GM12878 (cell line): Measurements from ENCODE around the gene AP1S1. TPM values are rescaled to one million over a fixed set of nuclear protein-coding genes. Genes with fewer than 3 reads are reported as not detected.

ENCODE experiments used
- ATAC-seq: fragments of 200-7000 bp; cut with Tn5 transposase; 3 replicates; pipeline ENCODE4 v1.9.1; 2020; ENCODE audit warnings: mild to moderate bottlenecking, moderate library complexity
- BruUV-seq: library from RNA; stranded (reverse); fragments of 400-500 nt; replicated peaks from 2 replicates; lab custom pipeline; 2021; lab: Mats Ljungman, UMichigan
- CTCF ChIA-PET: fragments of 300-600 bp; sonication (Branson Sonifier 250); formaldehyde crosslinking; extraction: SDS; loops from one replicate; lab custom pipeline; 2021; ENCODE audit warnings: inconsistent platforms; lab: Yijun Ruan, JAX
- POLR2A ChIA-PET: fragments of 350-600 bp; formaldehyde crosslinking; extraction: SDS; loops from one replicate; lab custom pipeline; 2021; ENCODE audit warnings: inconsistent platforms; lab: Charles Lee
- RAD21 ChIA-PET: fragments of 300-600 bp; sonication (Branson Sonifier 250); formaldehyde crosslinking; loops from one replicate; lab custom pipeline; 2023; ENCODE audit warnings: antibody characterized with exemption; ENCODE audit not compliant: unreplicated experiment; lab: Charles Lee
- SMC1A ChIA-PET: fragments of 300-600 bp; sonication (Branson Sonifier 250); formaldehyde crosslinking; loops from one replicate; lab custom pipeline; 2023; ENCODE audit not compliant: unreplicated experiment, uncharacterized antibody; lab: Charles Lee
- DNase-seq: peaks from one replicate; pipeline ENCODE4 v3.0.0-alpha.2; 2011; ENCODE audit warnings: low read depth, low spot score
- FAIRE-seq: peaks from 3 replicates; lab custom pipeline; 2011; peaks lifted over from hg19 to GRCh38; lab: Jason Lieb, UNC
- H2AFZ ChIP-seq: 2 replicates; pipeline ENCODE4 v1.6.0; 2011; ENCODE audit warnings: low read depth, low read length, control low read depth; ENCODE audit not compliant: control insufficient read depth
- H3K27ac ChIP-seq: 2 replicates; pipeline ENCODE4 v1.5.1; 2011; ENCODE audit warnings: control low read depth; ENCODE audit not compliant: control insufficient read depth, insufficient read depth
- H3K27me3 ChIP-seq, 2 experiments: replicated peaks in 1 of 2; 2 replicates each; pipeline versions ENCODE4 v1.6.0 to v1.6.1; 2011; ENCODE audit warnings: low read length in 1 of 2; ENCODE audit not compliant: control insufficient read depth in 2 of 2, insufficient read depth in 2 of 2
- H3K36me3 ChIP-seq, 2 experiments: 2 replicates each; pipeline ENCODE4 v1.5.1; 2011; ENCODE audit warnings: low read length in 1 of 2; ENCODE audit not compliant: control insufficient read depth in 2 of 2, insufficient read depth in 2 of 2
- H3K4me1 ChIP-seq: 2 replicates; pipeline ENCODE4 v1.6.1; 2011; ENCODE audit warnings: mild to moderate bottlenecking, low read length, moderate library complexity, mixed read lengths; ENCODE audit not compliant: control insufficient read depth, insufficient read depth
- H3K4me2 ChIP-seq: 2 replicates; pipeline ENCODE4 v1.6.0; 2011; ENCODE audit warnings: control low read depth; ENCODE audit not compliant: control insufficient read depth, insufficient read depth
- H3K4me3 ChIP-seq: fragments of 200-600 bp; sonication (generic); 2 replicates; pipeline ENCODE4 v1.5.1; 2016
- H3K79me2 ChIP-seq: 2 replicates; pipeline ENCODE4 v1.6.0; 2011; ENCODE audit warnings: low read length; ENCODE audit not compliant: control insufficient read depth, insufficient read depth
- H3K9ac ChIP-seq: 2 replicates; pipeline ENCODE4 v1.8.0; 2011; ENCODE audit warnings: low read length, control low read depth, mixed read lengths; ENCODE audit not compliant: control insufficient read depth, insufficient read depth
- H3K9me3 ChIP-seq: replicated peaks from 3 replicates; pipeline ENCODE4 v1.5.1; 2011; ENCODE audit warnings: mild to moderate bottlenecking, low read length; ENCODE audit not compliant: control insufficient read depth, insufficient read depth
- H4K20me1 ChIP-seq: 2 replicates; pipeline ENCODE4 v1.6.0; 2011; ENCODE audit not compliant: control insufficient read depth, insufficient read depth
- ETV6 ChIP-seq, 2 experiments: fragments of 450-650 bp in 1 of 2; IDR thresholded peaks in 1 of 2; conservative IDR thresholded peaks in 1 of 2; 2 replicates each; pipeline ENCODE4 v1.6.1; 2014; ENCODE audit warnings: antibody characterized with exemption in 1 of 2, borderline replicate concordance in 1 of 2, low read depth in 1 of 2, mild to moderate bottlenecking in 1 of 2, moderate library complexity in 1 of 2
- IKZF1 ChIP-seq: fragments of 450-650 bp; conservative IDR thresholded peaks from 2 replicates; pipeline ENCODE4 v1.6.1; 2017; ENCODE audit warnings: antibody characterized with exemption, mild to moderate bottlenecking
- MTA2 ChIP-seq: fragments of 450-650 bp; IDR thresholded peaks from 2 replicates; pipeline ENCODE4 v1.6.1; 2016; ENCODE audit warnings: low read depth, mild to moderate bottlenecking, moderate library complexity
- NR2F1 ChIP-seq: fragments of 450-650 bp; conservative IDR thresholded peaks from 2 replicates; pipeline ENCODE4 v1.6.1; 2017; ENCODE audit warnings: mild to moderate bottlenecking
- NRF1 ChIP-seq: conservative IDR thresholded peaks from 2 replicates; pipeline ENCODE4 v1.6.1; 2011; ENCODE audit warnings: mild to moderate bottlenecking, low read depth, low read length, improper control_type of control experiment
- PAX8 ChIP-seq: fragments of 450-650 bp; IDR thresholded peaks from 2 replicates; pipeline ENCODE4 v1.6.1; 2017; ENCODE audit warnings: mild to moderate bottlenecking, moderate library complexity
- RAD21 ChIP-seq: IDR thresholded peaks from 2 replicates; pipeline ENCODE4 v1.6.1; 2011; ENCODE audit warnings: mild to moderate bottlenecking, low read depth, low read length, moderate library complexity; ENCODE audit not compliant: insufficient read depth
- YBX1 ChIP-seq: fragments of 450-650 bp; IDR thresholded peaks from 2 replicates; pipeline ENCODE4 v1.6.1; 2016; ENCODE audit warnings: antibody characterized with exemption
- ZNF207 ChIP-seq: fragments of 450-650 bp; IDR thresholded peaks from 2 replicates; pipeline ENCODE4 v1.6.1; 2014; ENCODE audit warnings: antibody characterized with exemption, mild to moderate bottlenecking, borderline replicate concordance
- WGBS: methylation state at CpG from one replicate; pipeline ENCODE4 v1.1.6; 2016; ENCODE audit warnings: low lambda C conversion rate; ENCODE audit not compliant: insufficient replicate concordance, insufficient coverage; ENCODE audit errors: missing lambda C conversion rate; 5-methylcytosine and 5-hydroxymethylcytosine counted together
- in situ Hi-C: fragments of 300-500 bp; cut with MboI; formaldehyde crosslinking; loops from 9 replicates; pipeline ENCODE4 v1.14.3; 2018; ENCODE audit warnings: mixed read lengths
- intact Hi-C: fragments of 100-400 bp; cut with micrococcal nuclease; formaldehyde crosslinking; loops from one replicate; pipeline ENCODE4 v1.14.2; 2022; ENCODE audit not compliant: unreplicated experiment
- polyA plus RNA-seq, 11 experiments: library from polyadenylated mRNA; depleted of rRNA in 4 of 11; unstranded in 6 of 11; stranded (reverse) in 5 of 11; fragments of >200 nt; fragmentation: Nextera tagmentation in 4 of 11; fragmentation: Illumina TruSeq in 1 of 11; extraction: Ambion mirVana in 4 of 11; extraction: Trizol in 1 of 11; gene quantifications; 1 replicate in 1 of 11; 2 replicates in 10 of 11; pipeline versions ENCODE4 v1.2.1 to v1.2.3, GENCODE V29; 2011 to 2016; ENCODE audit warnings: inconsistent platforms in 2 of 11, missing spikeins in 2 of 11, low read depth in 1 of 11
- total RNA-seq, 4 experiments: library from RNA; depleted of rRNA in 3 of 4; stranded (reverse); fragments of >200 nt in 3 of 4; fragmentation: Illumina TruSeq in 1 of 4; extraction: Trizol in 1 of 4; gene quantifications; 2 replicates each; pipeline versions ENCODE4 v1.2.1 to v1.2.3, GENCODE V29; 2013 to 2021
- TF ChIP-seq, protein P1 (sequence below): fragments of 450-650 bp; IDR thresholded peaks from 2 replicates; pipeline ENCODE4 v1.6.1; 2017; ENCODE audit warnings: antibody characterized with exemption, mild to moderate bottlenecking, moderate library complexity
- TF ChIP-seq, protein P2 (sequence below): IDR thresholded peaks from 2 replicates; pipeline ENCODE4 v1.6.1; 2012; ENCODE audit warnings: low read depth, low read length, improper control_type of control experiment
- TF ChIP-seq, protein P3 (sequence below): IDR thresholded peaks from 2 replicates; pipeline ENCODE4 v1.6.1; 2011; ENCODE audit warnings: borderline replicate concordance, low read depth, mild to moderate bottlenecking, moderate library complexity, low read length; ENCODE audit not compliant: insufficient read depth, poor library complexity, severe bottlenecking

Gene AP1S1
- total and polyA plus RNA-seq, 10 of the 15 experiments (the other 5 are each of a cell fraction or from before 2014, with no cell fraction given) = 2.5 to 121 (median 54.9) TPM

DNA sequence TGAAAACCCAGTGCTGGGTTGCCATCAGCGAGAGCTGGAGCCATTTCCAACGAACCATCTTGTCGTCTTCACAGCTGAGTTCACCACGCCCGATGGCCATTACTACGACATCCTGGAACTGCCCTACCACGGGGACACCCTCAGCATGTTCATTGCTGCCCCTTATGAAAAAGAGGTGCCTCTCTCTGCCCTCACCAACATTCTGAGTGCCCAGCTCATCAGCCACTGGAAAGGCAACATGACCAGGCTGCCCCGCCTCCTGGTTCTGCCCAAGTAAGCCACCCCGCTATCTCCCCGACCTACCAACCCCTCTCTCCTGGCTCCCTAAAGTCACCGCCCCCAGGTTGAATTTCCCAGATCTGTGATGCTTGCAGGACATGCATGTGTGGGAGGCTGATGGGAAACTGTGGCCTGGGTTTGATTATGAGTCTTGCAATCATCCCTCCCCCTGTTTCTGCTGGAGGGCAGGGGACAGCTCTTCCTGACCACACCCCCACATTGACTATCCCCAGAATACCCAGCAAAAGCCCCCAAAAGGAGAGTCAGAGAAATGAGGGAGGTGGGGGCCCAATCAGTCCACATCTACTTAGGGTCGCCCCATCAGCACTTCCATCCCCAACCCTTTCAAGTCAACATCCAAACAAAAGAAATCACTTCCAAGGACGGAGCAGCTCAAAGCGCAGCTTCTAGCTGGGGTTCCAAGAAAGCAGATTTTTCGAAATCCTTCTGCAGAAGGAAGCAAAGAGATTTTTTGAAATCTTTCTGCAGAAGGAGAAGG, 20.5 kb upstream of the AP1S1 start:
- H3K9ac ChIP-seq = no peak overlapping the region
- no peak overlapping the region for H3K27ac ChIP-seq
- H4K20me1 ChIP-seq = no peaks in the 10 kb centered on the region
- no peak overlapping the region for H3K4me3 ChIP-seq
- ChIA-PET SMC1A (interaction anchor here (0.6 to 3.1 kb wide), 6 partner anchors 10 to 413 kb away, joined by 3 to 12 read pairs (median 4); no protein-coding TSS in a partner anchor), CTCF (interaction anchor here (0.7 to 3.4 kb wide), 8 partner anchors 8 to 239 kb away, joined by 3 to 21 read pairs (median 6); partner anchors contain the start of gene VGF)
- BruUV-seq = no TSS peak
- H3K36me3 ChIP-seq = no peaks in the 10 kb centered on the region
- intact Hi-C loops = no loop called here
- no peak for TF ChIP-seq RAD21
- no peak for TF ChIP-seq NR2F1
- TF ChIP-seq, protein P1, sequence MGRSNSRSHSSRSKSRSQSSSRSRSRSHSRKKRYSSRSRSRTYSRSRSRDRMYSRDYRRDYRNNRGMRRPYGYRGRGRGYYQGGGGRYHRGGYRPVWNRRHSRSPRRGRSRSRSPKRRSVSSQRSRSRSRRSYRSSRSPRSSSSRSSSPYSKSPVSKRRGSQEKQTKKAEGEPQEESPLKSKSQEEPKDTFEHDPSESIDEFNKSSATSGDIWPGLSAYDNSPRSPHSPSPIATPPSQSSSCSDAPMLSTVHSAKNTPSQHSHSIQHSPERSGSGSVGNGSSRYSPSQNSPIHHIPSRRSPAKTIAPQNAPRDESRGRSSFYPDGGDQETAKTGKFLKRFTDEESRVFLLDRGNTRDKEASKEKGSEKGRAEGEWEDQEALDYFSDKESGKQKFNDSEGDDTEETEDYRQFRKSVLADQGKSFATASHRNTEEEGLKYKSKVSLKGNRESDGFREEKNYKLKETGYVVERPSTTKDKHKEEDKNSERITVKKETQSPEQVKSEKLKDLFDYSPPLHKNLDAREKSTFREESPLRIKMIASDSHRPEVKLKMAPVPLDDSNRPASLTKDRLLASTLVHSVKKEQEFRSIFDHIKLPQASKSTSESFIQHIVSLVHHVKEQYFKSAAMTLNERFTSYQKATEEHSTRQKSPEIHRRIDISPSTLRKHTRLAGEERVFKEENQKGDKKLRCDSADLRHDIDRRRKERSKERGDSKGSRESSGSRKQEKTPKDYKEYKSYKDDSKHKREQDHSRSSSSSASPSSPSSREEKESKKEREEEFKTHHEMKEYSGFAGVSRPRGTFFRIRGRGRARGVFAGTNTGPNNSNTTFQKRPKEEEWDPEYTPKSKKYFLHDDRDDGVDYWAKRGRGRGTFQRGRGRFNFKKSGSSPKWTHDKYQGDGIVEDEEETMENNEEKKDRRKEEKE = no peak
- TF ChIP-seq IKZF1 = no peak
- TF ChIP-seq, protein P2, sequence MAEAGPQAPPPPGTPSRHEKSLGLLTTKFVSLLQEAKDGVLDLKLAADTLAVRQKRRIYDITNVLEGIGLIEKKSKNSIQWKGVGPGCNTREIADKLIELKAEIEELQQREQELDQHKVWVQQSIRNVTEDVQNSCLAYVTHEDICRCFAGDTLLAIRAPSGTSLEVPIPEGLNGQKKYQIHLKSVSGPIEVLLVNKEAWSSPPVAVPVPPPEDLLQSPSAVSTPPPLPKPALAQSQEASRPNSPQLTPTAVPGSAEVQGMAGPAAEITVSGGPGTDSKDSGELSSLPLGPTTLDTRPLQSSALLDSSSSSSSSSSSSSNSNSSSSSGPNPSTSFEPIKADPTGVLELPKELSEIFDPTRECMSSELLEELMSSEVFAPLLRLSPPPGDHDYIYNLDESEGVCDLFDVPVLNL = no peak
- TF ChIP-seq NRF1 = no peak
- no peak for TF ChIP-seq ETV6 (conservative IDR thresholded peaks at IDR 0.05 in 1 of 2, IDR thresholded peaks at IDR 0.05 in 1 of 2; ENCODE audit: borderline replicate concordance in 1 of 2, low read depth in 1 of 2)
- TF ChIP-seq, protein P3, sequence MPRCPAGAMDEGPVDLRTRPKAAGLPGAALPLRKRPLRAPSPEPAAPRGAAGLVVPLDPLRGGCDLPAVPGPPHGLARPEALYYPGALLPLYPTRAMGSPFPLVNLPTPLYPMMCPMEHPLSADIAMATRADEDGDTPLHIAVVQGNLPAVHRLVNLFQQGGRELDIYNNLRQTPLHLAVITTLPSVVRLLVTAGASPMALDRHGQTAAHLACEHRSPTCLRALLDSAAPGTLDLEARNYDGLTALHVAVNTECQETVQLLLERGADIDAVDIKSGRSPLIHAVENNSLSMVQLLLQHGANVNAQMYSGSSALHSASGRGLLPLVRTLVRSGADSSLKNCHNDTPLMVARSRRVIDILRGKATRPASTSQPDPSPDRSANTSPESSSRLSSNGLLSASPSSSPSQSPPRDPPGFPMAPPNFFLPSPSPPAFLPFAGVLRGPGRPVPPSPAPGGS = no peak
- no peak for TF ChIP-seq MTA2
- TF ChIP-seq PAX8 = no peak
- TF ChIP-seq ZNF207 = no peak
- no peak for TF ChIP-seq YBX1
- TF ChIP-seq, all 136 proteins: peak for 0
- RAD21 ChIA-PET = interaction anchor here (0.6 to 2.3 kb wide), 10 partner anchors 9 to 149 kb away, joined by 3 to 13 read pairs (median 3); partner anchors contain the start of genes FIS1 and TRIM56
- FAIRE-seq = no peak
- Histone ChIP-seq H3K4me1 (peaks cover 3% of the 10 kb centered on the region), H3K27me3 (peaks cover 0 to 2% of the 10 kb centered on the region in 2 experiments; a peak in 2 of 4 replicates), H3K9me3 (no peaks in the 10 kb centered on the region), H2AFZ (no peak overlapping the region), H3K79me2 (no peaks in the 10 kb centered on the region), H3K4me2 (no peak overlapping the region)
- WGBS = 17% methylated on average over 15 of the region's 15 CpGs
- ATAC-seq = no peak
- POLR2A ChIA-PET = interaction anchor here (0.6 to 2.5 kb wide), 2 partner anchors 11 to 1200 kb away, joined by 3 to 12 read pairs; no protein-coding TSS in a partner anchor
- DNase-seq = no peak
- in situ Hi-C loops = no loop called here
